Hematopoietic multipotent progenitor cell treated with erythropoietin and hydrocortisone succinate and interleukin-3 and kit ligand, for 17 days (in vitro differentiated cells): ENCODE results near the gene IZUMO1.
"Not testable (repeated sequence)": the region's sequence is repeated elsewhere in the genome, so short reads cannot be mapped to it uniquely, and the experiment has no call there.

ENCODE experiments used
- DNase-seq: peaks from one replicate; pipeline ENCODE4 v3.0.0-alpha.2; 2015; ENCODE audit warnings: low spot score

Gene IZUMO1

GRCh38 chr19:48713041-48713863 lies 33.5 kb downstream of the IZUMO1 start:
- DNase-seq = no peak

- DNase-seq = no peak
These were observed 35.5 kb downstream of the IZUMO1 start for GRCh38 chr19:48711106-48711662.

- no peak for DNase-seq
These were observed 38.2 kb downstream of the IZUMO1 start for GRCh38 chr19:48708471-48708870.

- DNase-seq = no peak
These were observed 41.3 kb downstream of the IZUMO1 start for GRCh38 chr19:48705431-48705830.

- no peak for DNase-seq
These were observed 43.4 kb downstream of the IZUMO1 start for GRCh38 chr19:48703316-48703715.

GRCh38 chr19:48702701-48703100 lies 44.0 kb downstream of the IZUMO1 start:
- DNase-seq = no peak

- no peak for DNase-seq
These were observed 48.7 kb downstream of the IZUMO1 start for GRCh38 chr19:48698046-48698445.

- DNase-seq = no peak
These were observed 50.2 kb downstream of the IZUMO1 start for GRCh38 chr19:48696353-48697010.

GRCh38 chr19:48695743-48696352 lies 50.9 kb downstream of the IZUMO1 start, which contains the start of gene FUT2:
Gene FUT2, plus strand, starts transcription at chr19:48695971. Its CDS starts 6,986 bp downstream, at chr19:48702957.
- DNase-seq = no peak

- DNase-seq = not testable (repeated sequence)
These were observed 53.1 kb downstream of the IZUMO1 start for GRCh38 chr19:48693629-48694028.
